NCI-H510A (cell line): ENCODE data around the gene CDH24.
"Not testable (repeated sequence)": the region's sequence is repeated elsewhere in the genome, so short reads cannot be mapped to it uniquely, and the experiment has no call there.

Source experiments
- DNase-seq: peaks from one replicate; lab custom pipeline; 2025; lab: John Stamatoyannopoulos, UW

Gene CDH24

GRCh38 chr14:23015618-23016017 lies 41.7 kb downstream of the CDH24 start:
- no peak for DNase-seq

- DNase-seq: not testable (repeated sequence)
These were observed 43.6 kb downstream of the CDH24 start for GRCh38 chr14:23013749-23014054.

DNA sequence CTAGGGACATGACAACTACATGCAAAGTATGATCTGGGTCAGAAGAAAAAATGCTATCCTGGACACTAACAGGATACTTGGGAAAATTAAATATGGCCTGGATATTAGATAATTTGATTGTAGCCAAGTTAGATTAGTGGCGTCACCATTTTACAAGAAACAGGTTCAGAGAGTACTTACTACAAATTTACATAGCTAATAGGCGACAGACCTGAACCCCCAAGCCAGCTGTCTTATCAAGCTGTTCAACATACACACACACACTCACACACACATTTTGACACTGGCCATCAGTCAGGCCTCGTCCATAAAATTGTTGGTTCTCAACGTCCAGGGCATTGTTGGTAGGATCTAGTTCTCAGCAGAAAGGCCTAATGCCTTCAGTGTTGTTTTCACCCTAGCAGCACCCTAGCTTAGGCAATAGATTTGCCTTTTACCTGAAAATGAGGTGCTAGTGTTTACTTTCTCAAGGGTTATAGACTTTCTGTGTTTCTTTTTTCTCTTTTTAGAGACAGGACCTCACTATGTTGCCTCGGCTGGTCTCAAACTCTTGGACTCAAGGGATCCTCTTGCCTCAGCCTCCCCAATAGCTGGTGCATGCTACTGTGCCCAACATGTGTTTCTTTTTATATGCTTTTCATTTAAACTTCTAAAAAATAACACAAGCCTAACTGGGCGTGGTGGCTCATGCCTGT lies 44.1 kb downstream of the CDH24 start:
- DNase-seq: no peak

GRCh38 chr14:23009939-23010726 lies 47.2 kb downstream of the CDH24 start, which contains the start of gene C14orf93:
Gene C14orf93, minus strand, starts transcription at chr14:23010143. Its CDS starts 11,120 bp downstream, at chr14:22999023.
- DNase-seq: peak; percentile 42

- no peak for DNase-seq
These were observed 47.8 kb downstream of the CDH24 start for GRCh38 chr14:23009483-23009938.

DNA sequence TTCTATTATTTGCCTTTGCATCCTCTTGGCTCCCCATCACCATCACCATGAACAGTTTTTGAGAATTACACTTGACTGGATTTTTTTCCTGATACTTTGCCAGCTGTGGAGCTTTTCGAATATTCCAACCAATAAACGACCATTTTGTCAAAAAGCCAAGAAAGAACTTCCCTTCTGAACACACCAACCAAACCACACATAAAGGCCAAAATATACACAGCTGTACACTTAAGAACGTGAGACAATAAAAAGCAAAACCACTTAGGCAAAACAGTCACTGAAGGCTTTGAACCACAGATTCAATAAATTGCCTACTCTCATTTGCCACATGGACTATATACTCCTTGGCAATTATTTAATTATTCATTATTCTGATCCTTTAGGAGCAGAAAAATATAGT lies 48.5 kb downstream of the CDH24 start:
- DNase-seq: no peak

GRCh38 chr14:23006544-23007419 lies 50.5 kb downstream of the CDH24 start:
- DNase-seq: peak; percentile 95

GRCh38 chr14:23006188-23006534 lies 51.2 kb downstream of the CDH24 start:
- DNase-seq: no peak

DNA sequence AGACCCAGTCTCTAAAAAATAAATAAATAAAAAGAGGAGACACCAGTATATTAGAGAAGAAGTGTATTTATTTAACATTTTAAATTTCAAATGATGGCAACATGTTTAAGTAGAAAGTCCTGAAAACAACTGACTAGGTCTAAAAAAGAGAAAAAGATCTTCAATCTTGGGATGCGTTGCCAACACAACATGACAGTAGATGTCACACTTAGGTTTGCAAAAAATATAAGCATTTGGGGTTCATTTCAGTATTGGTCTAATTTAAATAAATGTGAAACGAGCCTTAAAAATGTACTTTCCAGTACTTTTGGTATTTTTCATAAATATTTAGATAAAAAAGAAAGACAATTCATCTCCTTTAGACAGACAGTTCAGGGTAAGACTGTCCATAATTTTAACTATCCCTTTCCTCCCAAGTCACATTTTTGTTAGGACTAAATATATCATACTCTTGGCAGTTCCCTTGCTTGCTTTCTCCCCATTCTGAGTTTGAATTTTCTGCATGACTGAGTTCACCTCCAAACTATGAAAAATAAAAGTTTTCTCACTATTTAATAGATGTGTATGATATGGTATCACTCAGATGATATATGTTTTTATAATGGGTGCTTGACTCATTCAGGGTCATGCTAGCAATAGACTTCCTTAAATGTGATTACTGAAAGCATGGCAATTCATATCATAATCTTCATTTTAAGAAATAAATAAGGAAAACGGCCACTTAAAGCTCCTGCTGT lies 51.7 kb downstream of the CDH24 start:
- DNase-seq: no peak

DNA sequence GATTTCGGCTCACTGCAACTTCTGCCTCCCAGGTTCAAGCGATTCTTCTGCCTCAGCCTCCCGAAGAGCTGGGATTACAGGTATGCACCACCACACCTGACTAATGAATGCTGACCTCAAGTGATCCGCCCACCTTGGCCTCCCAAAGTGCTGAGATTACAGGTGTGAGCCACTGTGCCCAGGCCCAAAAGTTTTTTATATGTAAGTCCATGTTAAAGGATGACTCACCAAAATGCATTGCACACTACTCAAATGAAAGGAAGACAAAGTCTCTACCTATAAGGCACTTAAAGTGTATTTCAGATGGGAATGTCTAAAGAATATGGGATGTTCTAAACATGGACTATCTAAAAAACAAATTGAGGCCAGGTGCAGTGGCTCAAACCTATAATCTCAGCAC lies 53.0 kb downstream of the CDH24 start:
- DNase-seq: not testable (repeated sequence)

GRCh38 chr14:23002592-23002991 lies 54.7 kb downstream of the CDH24 start:
- no peak for DNase-seq

GRCh38 chr14:23000860-23001259 lies 56.5 kb downstream of the CDH24 start:
- no peak for DNase-seq

GRCh38 chr14:22998329-22999012 lies 58.8 kb downstream of the CDH24 start:
- DNase-seq: no peak

DNA sequence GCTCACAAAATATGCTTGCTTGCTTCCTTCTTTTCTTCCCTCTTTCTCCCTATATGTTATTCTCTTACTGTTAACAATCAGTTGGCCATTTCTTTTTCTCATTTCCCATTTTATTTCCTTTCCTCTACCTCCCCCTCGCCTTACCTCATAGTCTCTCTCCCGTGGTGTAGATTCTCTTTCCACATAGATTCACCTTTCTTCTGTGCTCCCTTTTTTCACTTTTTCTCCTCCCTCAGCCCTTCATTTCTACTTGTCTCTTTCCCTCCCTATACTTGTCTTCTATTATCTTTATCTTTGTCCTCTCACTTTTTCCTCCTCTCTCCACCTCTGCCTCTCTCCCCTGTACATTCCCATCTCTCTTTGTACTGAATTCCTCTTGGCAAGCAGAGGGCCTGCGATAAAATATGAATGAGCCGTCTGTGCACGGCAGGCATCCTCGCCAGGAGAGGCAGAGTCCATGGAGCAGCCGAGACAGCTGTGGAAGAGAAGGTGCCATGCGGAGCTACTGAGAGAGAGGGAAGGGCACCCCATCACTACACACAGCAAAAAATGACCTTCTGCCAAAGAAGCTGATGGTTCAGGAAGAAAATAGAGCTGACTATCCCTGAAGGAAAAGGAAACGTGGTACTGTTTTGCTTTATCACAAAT lies 59.5 kb downstream of the CDH24 start:
- DNase-seq: no peak
